BLaER1 treated with 17β-estradiol and CSF1 and Interleukin-3, amounts not matched to agents 10 nM and 100 nM (cell line): ENCODE measurements around the gene PES1.
A peak's percentile ranks its signal among the peaks of the same experiment; 100 is the strongest.

ENCODE experiments used
- H3K27ac ChIP-seq, 11 experiments: shearing (Covaris generic); formaldehyde crosslinking; 2 replicates each; pipeline ENCODE4 v1.8.1; 2022
- H3K27me3 ChIP-seq, 11 experiments: shearing (Covaris generic); formaldehyde crosslinking; 2 replicates each; pipeline ENCODE4 v1.8.1; 2022
- H3K36me3 ChIP-seq, 11 experiments: shearing (Covaris generic); formaldehyde crosslinking; 2 replicates each; pipeline ENCODE4 v1.8.1; 2022
- H3K4me1 ChIP-seq, 10 experiments: shearing (Covaris generic); formaldehyde crosslinking; 2 replicates each; pipeline ENCODE4 v1.8.1; 2022
- H3K4me2 ChIP-seq, 11 experiments: shearing (Covaris generic); formaldehyde crosslinking; 2 replicates each; pipeline ENCODE4 v1.8.1; 2022
- H3K4me3 ChIP-seq, 10 experiments: shearing (Covaris generic); formaldehyde crosslinking; 2 replicates each; pipeline ENCODE4 v1.8.1; 2022
- H3K9ac ChIP-seq, 11 experiments: shearing (Covaris generic); formaldehyde crosslinking; 2 replicates each; pipeline ENCODE4 v1.8.1; 2022
- H3K9me3 ChIP-seq, 11 experiments: shearing (Covaris generic); formaldehyde crosslinking; replicated peaks in 1 of 11; 2 replicates each; pipeline ENCODE4 v1.8.1; 2022
- H4K20me1 ChIP-seq, 11 experiments: shearing (Covaris generic); formaldehyde crosslinking; 2 replicates each; pipeline ENCODE4 v1.8.1; 2022
- Cebpa-rat ChIP-seq, 11 experiments: shearing (Covaris generic); IDR thresholded peaks; 2 replicates each; pipeline ENCODE4 v1.8.1; 2022

Gene PES1

GRCh38 chr22:30614268-30614667 lies 22.6 kb upstream of the PES1 start:
- no peaks in the 10 kb centered on the region for H3K9me3 ChIP-seq
- no peaks in the 10 kb centered on the region for H4K20me1 ChIP-seq
- peaks cover 13 to 37% (median 18%) of the 10 kb centered on the region in 10 experiments for H3K4me1 ChIP-seq
- H3K4me2 ChIP-seq = no peak overlapping the region
- no peaks in the 10 kb centered on the region for H3K27me3 ChIP-seq
- H3K4me3 ChIP-seq = no peak overlapping the region
- no peak overlapping the region for H3K27ac ChIP-seq
- no peak overlapping the region for H3K9ac ChIP-seq
- TF ChIP-seq Cebpa-rat (IDR thresholded peaks at IDR 0.05) = no peak
- no peaks in the 10 kb centered on the region; a peak in 2 of 22 replicates for H3K36me3 ChIP-seq

- H3K36me3 ChIP-seq = no peaks in the 10 kb centered on the region; a peak in 1 of 22 replicates
These were observed 21.1 kb upstream of the PES1 start for GRCh38 chr22:30612789-30613188.

GRCh38 chr22:30611197-30611596 lies 19.5 kb upstream of the PES1 start:
- TF ChIP-seq Cebpa-rat (IDR thresholded peaks at IDR 0.05) = no peak
- Histone ChIP-seq H3K9me3 (no peaks in the 10 kb centered on the region), H3K4me2 (peak overlapping the region in 5 of 11 experiments; percentile 83 to 99 (median 97); a peak in 9 of 22 replicates), H4K20me1 (no peaks in the 10 kb centered on the region), H3K4me3 (no peak overlapping the region), H3K27ac (no peak overlapping the region; a peak in 2 of 22 replicates), H3K27me3 (no peaks in the 10 kb centered on the region), H3K36me3 (no peaks in the 10 kb centered on the region; a peak in 1 of 22 replicates), H3K9ac (no peak overlapping the region), H3K4me1 (peaks cover 42 to 65% (median 48%) of the 10 kb centered on the region in 10 experiments)

More at GRCh38 chr22:30612789-30613188, 21.1 kb upstream of the PES1 start:
- Histone ChIP-seq H3K9me3 (no peaks in the 10 kb centered on the region), H3K4me2 (no peak overlapping the region), H3K27ac (no peak overlapping the region), H3K4me1 (peaks cover 28 to 52% (median 33%) of the 10 kb centered on the region in 10 experiments), H3K27me3 (no peaks in the 10 kb centered on the region), H3K4me3 (no peak overlapping the region), H3K9ac (no peak overlapping the region), H4K20me1 (no peaks in the 10 kb centered on the region)
- TF ChIP-seq Cebpa-rat (IDR thresholded peaks at IDR 0.05) = no peak

DNA sequence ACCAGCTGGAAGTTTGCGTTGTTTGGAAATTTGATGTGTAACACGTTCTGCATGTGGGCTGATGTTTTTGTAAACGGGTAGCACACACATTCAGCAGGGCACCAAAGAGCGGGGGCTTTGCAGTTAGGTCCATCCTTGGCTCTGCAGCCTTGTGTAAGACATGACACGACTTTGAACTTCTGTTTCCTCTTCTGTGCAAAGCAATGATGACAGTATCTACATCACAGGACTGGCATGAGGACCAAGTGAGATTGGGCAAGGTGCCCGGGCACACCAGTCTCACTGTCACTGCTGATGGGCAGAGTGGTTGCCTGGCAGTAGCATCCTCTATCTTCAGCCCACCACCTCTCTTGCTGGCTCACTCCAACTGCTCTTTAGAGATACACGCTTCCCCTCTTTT lies 18.6 kb upstream of the PES1 start:
- H4K20me1 ChIP-seq = no peaks in the 10 kb centered on the region
- no peaks in the 10 kb centered on the region; a peak in 1 of 22 replicates for H3K36me3 ChIP-seq
- H3K4me1 ChIP-seq = peaks cover 51 to 65% (median 57%) of the 10 kb centered on the region in 10 experiments
- peak overlapping the region in 4 of 11 experiments; percentile 48 to 80 (median 50); a peak in 5 of 22 replicates for H3K9ac ChIP-seq
- TF ChIP-seq Cebpa-rat (IDR thresholded peaks at IDR 0.05) = no peak
- peak overlapping the region in 7 of 11 experiments; percentile 78 to 84 (median 81); a peak in 13 of 22 replicates for H3K27ac ChIP-seq
- no peaks in the 10 kb centered on the region for H3K27me3 ChIP-seq
- H3K9me3 ChIP-seq = no peaks in the 10 kb centered on the region
- H3K4me3 ChIP-seq = no peak overlapping the region
- H3K4me2 ChIP-seq = peak overlapping the region; percentile 83 to 99 (median 94); a peak in 19 of 22 replicates

- peaks cover 59 to 67% (median 63%) of the 10 kb centered on the region in 10 experiments for H3K4me1 ChIP-seq
- H3K4me3 ChIP-seq = peak overlapping the region in 5 of 10 experiments; percentile 1 to 46 (median 14); a peak in 2 of 20 replicates
These were observed 17.8 kb upstream of the PES1 start for GRCh38 chr22:30609260-30610185.

GRCh38 chr22:30607939-30608338 lies 16.2 kb upstream of the PES1 start:
- peak overlapping the region; percentile 36 to 80 (median 76); a peak in 15 of 22 replicates for H3K9ac ChIP-seq
- peak overlapping the region; percentile 83 to 99 (median 94) for H3K4me2 ChIP-seq
- H3K9me3 ChIP-seq = no peaks in the 10 kb centered on the region

More at GRCh38 chr22:30609260-30610185, 17.8 kb upstream of the PES1 start:
- H3K27me3 ChIP-seq = no peaks in the 10 kb centered on the region
- no peaks in the 10 kb centered on the region for H3K9me3 ChIP-seq
- peak overlapping the region; percentile 36 to 80 (median 50); a peak in 20 of 22 replicates for H3K9ac ChIP-seq
- H3K36me3 ChIP-seq = no peaks in the 10 kb centered on the region; a peak in 1 of 22 replicates
- no peaks in the 10 kb centered on the region for H4K20me1 ChIP-seq
- H3K27ac ChIP-seq = peak overlapping the region; percentile 31 to 84 (median 80); a peak in 20 of 22 replicates
- H3K4me2 ChIP-seq = peak overlapping the region; percentile 83 to 99 (median 94)
- TF ChIP-seq Cebpa-rat (IDR thresholded peaks at IDR 0.05) = no peak

GRCh38 chr22:30607300-30607930 lies 15.7 kb upstream of the PES1 start:
- Histone ChIP-seq H3K4me3 (peak overlapping the region; percentile 46 to 68 (median 58)), H3K27ac (peak overlapping the region; percentile 55 to 84 (median 80); a peak in 21 of 22 replicates), H3K36me3 (0 out of 22 replicates have a peak, but pooled peaks cover 0 to 5% (median 0%) of the 10 kb centered on the region in 11 experiments), H4K20me1 (no peaks in the 10 kb centered on the region), H3K27me3 (no peaks in the 10 kb centered on the region), H3K9ac (peak overlapping the region; percentile 68 to 80 (median 76)), H3K9me3 (no peaks in the 10 kb centered on the region), H3K4me1 (peaks cover 60 to 68% (median 66%) of the 10 kb centered on the region in 10 experiments), H3K4me2 (peak overlapping the region; percentile 83 to 99 (median 94))
- TF ChIP-seq Cebpa-rat (IDR thresholded peaks at IDR 0.05) = no peak

More at GRCh38 chr22:30607939-30608338, 16.2 kb upstream of the PES1 start:
- Histone ChIP-seq H3K4me1 (peaks cover 60 to 68% (median 66%) of the 10 kb centered on the region in 10 experiments), H3K27ac (peak overlapping the region; percentile 55 to 84 (median 80); a peak in 19 of 22 replicates), H3K36me3 (0 out of 22 replicates have a peak, but pooled peaks cover 0 to 5% (median 0%) of the 10 kb centered on the region in 11 experiments), H3K27me3 (no peaks in the 10 kb centered on the region), H4K20me1 (no peaks in the 10 kb centered on the region), H3K4me3 (peak overlapping the region in 5 of 10 experiments; percentile 46 to 58 (median 55); a peak in 2 of 20 replicates)
- no peak for TF ChIP-seq Cebpa-rat (IDR thresholded peaks at IDR 0.05)

- Histone ChIP-seq H3K27ac (peak within 1 kb of the TSS; percentile 56 to 84 (median 80)), H3K9ac (peak within 1 kb of the TSS; percentile 68 to 80 (median 76))
These were observed 15.0 kb upstream of the PES1 start, which contains the start of gene TCN2 for GRCh38 chr22:30606455-30607299. TSS of gene TCN2 (plus strand) at chr22:30607174. CDS start at chr22:30607332, 158 bp downstream.

More at GRCh38 chr22:30606455-30607299, 15.0 kb upstream of the PES1 start, which contains the start of gene TCN2:
- no peaks in the 10 kb centered on the region for H4K20me1 ChIP-seq
- H3K4me3 ChIP-seq = peak within 1 kb of the TSS; percentile 46 to 68 (median 58)
- no peak for TF ChIP-seq Cebpa-rat (IDR thresholded peaks at IDR 0.05)
- peaks cover 60 to 68% (median 66%) of the 10 kb centered on the region in 10 experiments for H3K4me1 ChIP-seq
- no peaks in the 10 kb centered on the region for H3K9me3 ChIP-seq
- peak within 1 kb of the TSS; percentile 83 to 99 (median 94) for H3K4me2 ChIP-seq
- no peaks in the 10 kb centered on the region for H3K27me3 ChIP-seq
- H3K36me3 ChIP-seq = 0 out of 22 replicates have a peak, but pooled peaks cover 0 to 5% (median 0%) of the 10 kb centered on the region in 11 experiments
